Endothelial cell of umbilical vein (primary cell): ENCODE results near the gene CAMTA1. TPM values are rescaled to one million over a fixed set of nuclear protein-coding genes. Genes with fewer than 3 reads are reported as not detected.

Experiments used
- BruUV-seq: library from RNA; stranded (reverse); fragments of 400-500 nt; replicated peaks from 2 replicates; lab custom pipeline; 2021; lab: Mats Ljungman, UMichigan
- CTCF ChIA-PET: fragments of 300-600, 350-600 bp; sonication (Branson Sonifier 250); formaldehyde crosslinking; loops from one replicate; lab custom pipeline; 2021; ENCODE audit warnings: antibody characterized with exemption, inconsistent platforms; lab: Charles Lee
- POLR2A ChIA-PET: fragments of 300-600, 350-600 bp; sonication (Branson Sonifier 250); formaldehyde crosslinking; loops from one replicate; lab custom pipeline; 2021; ENCODE audit warnings: antibody characterized with exemption, inconsistent platforms; lab: Charles Lee
- DNase-seq: peaks from one replicate; pipeline ENCODE4 v3.0.0-alpha.2; 2011; ENCODE audit warnings: low read depth, low spot score
- FAIRE-seq: peaks from 2 replicates; lab custom pipeline; 2011; peaks lifted over from hg19 to GRCh38; lab: Jason Lieb, UNC
- H2AFZ ChIP-seq: 2 replicates; pipeline ENCODE4 v1.6.0; 2012; ENCODE audit warnings: low read depth, low read length, control low read depth, inconsistent platforms
- H3K27ac ChIP-seq: 2 replicates; pipeline ENCODE4 v1.5.1; 2011; ENCODE audit warnings: low read depth, mild to moderate bottlenecking, control low read depth, low read length, moderate library complexity; ENCODE audit not compliant: insufficient read depth
- H3K27me3 ChIP-seq, 2 experiments: 2 replicates each; pipeline versions ENCODE4 v1.6.0 to v1.6.1; 2011; ENCODE audit warnings: low read length in 2 of 2, mixed read lengths in 1 of 2; ENCODE audit not compliant: control insufficient read depth in 2 of 2, insufficient read depth in 2 of 2
- H3K36me3 ChIP-seq, 2 experiments: 2 replicates in 1 of 2; 3 replicates in 1 of 2; pipeline ENCODE4 v1.5.1; 2011; ENCODE audit warnings: low read length in 2 of 2, mild to moderate bottlenecking in 1 of 2, moderate library complexity in 1 of 2; ENCODE audit not compliant: control insufficient read depth in 2 of 2, insufficient read depth in 2 of 2; ENCODE audit errors: extremely low read depth in 1 of 2
- H3K4me1 ChIP-seq: 3 replicates; pipeline ENCODE4 v1.5.1; 2011; ENCODE audit warnings: mild to moderate bottlenecking, low read length; ENCODE audit not compliant: control insufficient read depth, insufficient read depth; ENCODE audit errors: extremely low read depth
- H3K4me2 ChIP-seq: 2 replicates; pipeline ENCODE4 v1.6.1; 2011; ENCODE audit warnings: low read length, control low read depth, mixed read lengths; ENCODE audit not compliant: insufficient read depth
- H3K4me3 ChIP-seq, 3 experiments: fragments of 200-600 bp in 1 of 3; sonication (generic), shearing (Covaris generic) in 1 of 3; replicated peaks in 1 of 3; 2 replicates each; pipeline ENCODE4 v1.5.1; 2011 to 2016; ENCODE audit warnings: control low read depth in 3 of 3, low read length in 3 of 3, mild to moderate bottlenecking in 2 of 3, inconsistent platforms in 1 of 3, low read depth in 1 of 3, moderate library complexity in 1 of 3; ENCODE audit not compliant: insufficient read depth in 1 of 3
- H3K79me2 ChIP-seq: 2 replicates; pipeline ENCODE4 v1.6.0; 2012; ENCODE audit warnings: low read length, inconsistent platforms; ENCODE audit not compliant: control insufficient read depth, insufficient read depth
- H3K9ac ChIP-seq: replicated peaks from 2 replicates; pipeline ENCODE3; 2011; ENCODE audit warnings: low read length, control low read depth; ENCODE audit not compliant: insufficient read depth; ENCODE audit errors: extremely low read depth
- H3K9me1 ChIP-seq: replicated peaks from 3 replicates; pipeline ENCODE4 v1.6.0; 2011; ENCODE audit warnings: mild to moderate bottlenecking, low read length; ENCODE audit not compliant: control insufficient read depth, insufficient read depth; ENCODE audit errors: extremely low read depth
- H3K9me3 ChIP-seq: replicated peaks from 2 replicates; pipeline ENCODE4 v1.5.1; 2012; ENCODE audit warnings: low read length, inconsistent platforms; ENCODE audit not compliant: control insufficient read depth, insufficient read depth
- H4K20me1 ChIP-seq: replicated peaks from 2 replicates; pipeline ENCODE3; 2011; ENCODE audit warnings: mild to moderate bottlenecking, low read length; ENCODE audit not compliant: control insufficient read depth, insufficient read depth; ENCODE audit errors: extremely low read depth
- CTCF ChIP-seq, 2 donors: IDR thresholded peaks; 1 replicate in 1 of 2; 2 replicates in 1 of 2; pipeline ENCODE4 v1.5.1; 2011; ENCODE audit warnings: low read length in 2 of 2, mild to moderate bottlenecking in 2 of 2, moderate library complexity in 2 of 2, control low read depth in 1 of 2, inconsistent platforms in 1 of 2, low read depth in 1 of 2; ENCODE audit not compliant: insufficient read depth in 1 of 2; ENCODE audit errors: extremely low read depth in 1 of 2
- EZH2 ChIP-seq: IDR thresholded peaks from 2 replicates; pipeline ENCODE4 v1.6.1; 2012; ENCODE audit warnings: borderline replicate concordance, low read depth, mild to moderate bottlenecking, moderate library complexity, low read length, inconsistent platforms; ENCODE audit not compliant: severe bottlenecking
- FOS ChIP-seq: IDR thresholded peaks from 2 replicates; pipeline ENCODE4 v1.6.1; 2011; ENCODE audit warnings: mild to moderate bottlenecking, low read length, moderate library complexity, borderline replicate concordance; ENCODE audit not compliant: insufficient read depth
- GATA2 ChIP-seq: IDR thresholded peaks from 2 replicates; pipeline ENCODE4 v1.7.0; 2011; ENCODE audit warnings: low read depth, mild to moderate bottlenecking, moderate library complexity, mixed read lengths, low read length; ENCODE audit not compliant: insufficient read length, insufficient read depth
- JUN ChIP-seq: IDR thresholded peaks from 2 replicates; pipeline ENCODE4 v1.6.1; 2011; ENCODE audit warnings: borderline replicate concordance, low read depth; ENCODE audit not compliant: insufficient read length, insufficient read depth
- MAX ChIP-seq: IDR thresholded peaks from 2 replicates; pipeline ENCODE4 v1.6.1; 2011; ENCODE audit not compliant: insufficient read depth, insufficient read length
- MYC ChIP-seq: IDR thresholded peaks from one replicate; pipeline ENCODE4 v1.6.1; 2011; ENCODE audit warnings: mild to moderate bottlenecking, low read depth, low read length
- POLR2A ChIP-seq: IDR thresholded peaks from 2 replicates; pipeline ENCODE4 v1.6.1; 2012; ENCODE audit warnings: low read depth, mild to moderate bottlenecking, control low read depth, low read length
- POLR2AphosphoS5 ChIP-seq: IDR thresholded peaks from 2 replicates; pipeline ENCODE4 v1.6.1; 2012; ENCODE audit warnings: low read depth, mild to moderate bottlenecking, control low read depth, low read length, moderate library complexity; ENCODE audit not compliant: insufficient read depth
- dilution Hi-C: fragments of 300-500 bp; cut with MboI; formaldehyde crosslinking; loops from one replicate; pipeline ENCODE4 v1.15.0; 2019; ENCODE audit warnings: low sequenced_read_pairs; ENCODE audit not compliant: extremely low pct_ligation_motif_present
- intact Hi-C: fragments of 100-400 bp; cut with micrococcal nuclease; formaldehyde crosslinking; loops from one replicate; pipeline ENCODE4 v1.10.0; 2022
- polyA plus RNA-seq, 4 experiments: library from polyadenylated mRNA; depleted of rRNA in 3 of 4; stranded (reverse) in 3 of 4; unstranded in 1 of 4; fragments of >200 nt; gene quantifications; 2 replicates each; pipeline versions ENCODE4 v1.2.1 to v1.2.3, GENCODE V29; 2011 to 2012; ENCODE audit warnings: missing spikeins in 1 of 4
- total RNA-seq: library from RNA; stranded (reverse); gene quantifications from 2 replicates; pipeline ENCODE4 v1.2.3, GENCODE V29; 2021

Gene CAMTA1
- total and polyA plus RNA-seq, 2 donors (not counting 3 experiments of a cell fraction or from before 2014, with no cell fraction given) = 50.8 to 92.7 TPM

- H3K27me3 ChIP-seq = no peaks in the 10 kb centered on the region
- POLR2A ChIA-PET = no interaction called here
- TF ChIP-seq JUN (no peak), GATA2 (no peak), POLR2A (no peak), FOS (no peak), POLR2AphosphoS5 (no peak), MYC (no peak), CTCF (IDR thresholded peaks at IDR 0.05; ENCODE audit: extremely low read depth in 1 of 2, insufficient read depth in 1 of 2, low read depth in 1 of 2, low read length in 2 of 2) (no peak), MAX (no peak), EZH2 (no peak)
- H3K27ac ChIP-seq = no peak overlapping the region
- H3K4me2 ChIP-seq = no peak overlapping the region
- H3K4me1 ChIP-seq = no peaks in the 10 kb centered on the region
- no peak overlapping the region for H2AFZ ChIP-seq
- no peaks in the 10 kb centered on the region for H3K36me3 ChIP-seq
- dilution Hi-C loops (no loop called here), intact Hi-C loops (no loop called here)
- no peaks in the 10 kb centered on the region for H3K9me1 ChIP-seq
- no peak overlapping the region for H3K9ac ChIP-seq
- no peaks in the 10 kb centered on the region for H3K79me2 ChIP-seq
- no TSS peak for BruUV-seq
- no peak for DNase-seq
- no peak overlapping the region for H3K4me3 ChIP-seq
- no peak for FAIRE-seq
- CTCF ChIA-PET = interaction anchor here (1.5 kb wide), 1 partner anchor 11 kb away, joined by 6 read pairs; no protein-coding TSS in a partner anchor
- no peaks in the 10 kb centered on the region for H3K9me3 ChIP-seq
- H4K20me1 ChIP-seq = no peaks in the 10 kb centered on the region
Measured at GRCh38 chr1:7459914-7460313, 674.7 kb downstream of the CAMTA1 start.
